Suppressor macrophage treated with lipopolysaccharide for 4 hours (primary cell): ENCODE measurements around the gene SPG7.

Experiments used
- DNase-seq: peaks from one replicate; pipeline ENCODE4 v3.0.0-alpha.2; 2020

SPG7 gene

GRCh38 chr16:89522287-89522686, 14.1 kb downstream of the SPG7 start:
- DNase-seq, result no peak

GRCh38 chr16:89523680-89524344, 15.6 kb downstream of the SPG7 start:
- DNase-seq, result no peak

DNA sequence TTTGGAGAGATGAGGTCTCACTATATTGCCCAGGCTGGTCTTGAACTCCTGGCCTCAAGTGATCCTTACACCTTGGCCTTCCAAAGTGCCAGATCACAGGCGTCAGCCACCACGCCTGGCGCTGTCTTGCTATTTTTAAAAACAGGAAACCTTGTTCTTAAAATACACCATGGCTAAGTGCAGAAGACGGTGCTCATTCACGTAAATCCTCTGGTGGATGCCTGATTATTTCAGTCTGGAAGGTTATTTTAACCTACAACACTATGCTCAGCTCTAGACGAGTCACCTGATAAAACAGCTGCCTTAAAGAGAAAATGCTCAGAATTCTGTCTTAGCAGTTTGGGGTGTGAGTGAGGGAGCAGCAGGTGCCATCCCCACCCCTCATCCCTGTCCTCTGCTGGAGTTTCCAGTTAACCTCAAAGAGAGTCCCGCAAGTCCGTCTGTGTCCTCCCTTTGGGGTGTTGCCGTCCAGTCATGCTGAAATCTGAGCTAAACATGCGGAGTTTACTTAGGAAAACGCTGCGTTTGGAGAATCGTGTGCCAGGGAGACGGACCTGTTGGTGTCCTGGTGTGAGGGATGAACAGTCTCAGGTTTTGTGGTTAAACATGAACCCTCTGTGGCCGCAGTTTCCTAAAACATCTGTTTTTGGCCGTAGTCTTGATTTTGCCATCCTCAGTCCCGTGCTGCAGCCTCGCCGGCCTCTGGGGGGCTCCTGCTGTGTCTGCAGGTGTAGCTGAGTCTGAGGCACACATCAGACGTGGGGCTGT, 17.1 kb downstream of the SPG7 start:
- no peak for DNase-seq

- no peak for DNase-seq
Measured at GRCh38 chr16:89529097-89529496, 20.9 kb downstream of the SPG7 start.

DNA sequence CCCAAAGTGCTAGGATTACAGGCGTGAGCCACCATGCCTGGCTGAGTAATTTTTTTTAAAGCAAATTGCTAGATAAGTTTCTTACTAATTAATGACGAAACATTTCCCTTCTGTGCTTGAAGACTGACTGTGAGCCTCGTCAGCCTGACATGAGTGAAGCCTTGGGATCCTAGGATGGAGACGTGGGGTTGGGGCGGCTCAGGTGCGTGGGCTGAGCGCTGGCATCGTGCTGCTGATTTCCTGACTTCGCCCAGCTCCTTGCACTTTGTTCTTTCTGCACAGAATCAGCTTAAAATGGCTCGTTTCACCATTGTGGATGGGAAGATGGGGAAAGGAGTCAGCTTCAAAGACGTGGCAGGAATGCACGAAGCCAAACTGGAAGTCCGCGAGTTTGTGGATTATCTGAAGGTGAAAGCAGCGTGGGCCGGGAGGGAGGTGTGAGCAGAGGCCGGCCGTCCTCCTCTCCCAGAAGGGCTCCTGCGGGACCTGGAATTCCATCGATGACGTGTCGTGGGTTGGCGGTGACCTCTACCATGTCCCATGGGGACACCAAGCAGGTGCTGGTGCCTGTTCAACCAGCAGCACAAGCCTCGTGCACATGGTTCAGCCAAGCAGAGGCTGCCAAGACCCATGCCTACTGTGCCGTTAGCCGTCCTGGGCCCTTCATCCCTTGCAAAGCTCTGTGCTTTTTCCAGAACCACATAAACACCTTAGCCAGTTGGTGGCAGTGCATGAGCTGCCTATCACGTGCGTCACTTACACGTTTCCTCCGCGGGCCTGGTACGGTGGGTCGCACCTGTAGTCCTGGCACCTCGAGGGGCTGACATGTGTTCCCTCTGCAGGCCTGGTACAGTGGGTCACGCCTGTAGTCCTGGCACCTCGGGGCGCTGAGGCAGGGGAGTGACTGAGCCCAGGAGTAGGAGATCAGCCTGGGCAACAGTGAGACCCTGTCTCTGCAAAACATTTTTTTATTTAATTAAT, 22.5 kb downstream of the SPG7 start:
- DNase-seq, result no peak

DNA sequence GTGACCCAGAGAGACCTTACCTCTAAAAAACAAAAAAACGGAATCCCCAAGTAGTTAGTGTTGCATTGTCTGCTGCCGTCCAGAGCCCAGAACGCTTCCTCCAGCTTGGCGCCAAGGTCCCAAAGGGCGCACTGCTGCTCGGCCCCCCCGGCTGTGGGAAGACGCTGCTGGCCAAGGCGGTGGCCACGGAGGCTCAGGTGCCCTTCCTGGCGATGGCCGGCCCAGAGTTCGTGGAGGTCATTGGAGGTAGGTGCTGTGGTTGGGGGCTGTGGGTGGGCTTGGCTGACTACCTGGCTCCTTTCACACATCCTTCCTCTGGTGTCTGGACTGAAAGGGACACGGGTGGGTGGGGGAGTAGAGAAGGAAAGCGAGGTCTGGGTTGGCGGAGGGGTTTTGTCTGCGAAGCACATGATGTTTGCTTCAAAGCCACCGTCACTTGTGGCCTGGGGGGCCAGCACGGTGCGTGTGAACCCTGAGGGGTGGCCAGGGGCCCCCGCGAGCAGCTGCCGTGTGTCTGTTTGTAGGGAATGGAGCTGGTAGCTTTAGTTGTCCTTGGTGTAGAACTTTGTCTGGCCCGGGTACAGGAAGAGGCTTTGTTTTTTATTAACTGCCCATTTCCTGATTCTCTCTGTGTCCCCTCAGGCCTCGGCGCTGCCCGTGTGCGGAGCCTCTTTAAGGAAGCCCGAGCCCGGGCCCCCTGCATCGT, 23.8 kb downstream of the SPG7 start:
- DNase-seq, result no peak

DNA sequence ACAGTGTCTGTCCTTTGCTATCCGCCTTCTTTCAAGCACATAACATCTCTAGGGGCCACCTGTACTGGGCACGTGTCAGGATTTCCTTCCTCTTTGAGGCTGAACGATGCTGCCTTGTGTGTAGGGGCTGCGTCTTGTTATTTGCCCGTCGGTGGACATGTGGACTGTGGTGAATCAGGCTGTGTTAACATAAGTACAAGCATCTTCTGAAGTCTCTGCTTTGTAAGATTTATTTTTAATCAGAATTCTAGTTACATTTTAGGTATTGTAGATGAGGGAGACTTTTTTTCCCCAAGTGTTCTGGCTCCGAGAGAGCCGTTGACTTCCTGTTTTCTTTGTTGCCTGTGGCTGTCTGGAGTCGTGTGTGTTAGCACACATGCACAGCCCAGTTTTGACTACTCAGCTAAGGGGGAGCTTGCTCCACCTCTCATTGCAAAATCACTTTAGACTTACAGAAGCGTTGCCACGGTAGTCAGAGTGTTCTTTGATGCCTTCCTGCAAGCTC, 26.1 kb downstream of the SPG7 start:
- peak; percentile 92 for DNase-seq

GRCh38 chr16:89536371-89536770, 28.2 kb downstream of the SPG7 start:
- DNase-seq, result no peak

GRCh38 chr16:89536886-89537548, 28.8 kb downstream of the SPG7 start:
- DNase-seq, result no peak

DNA sequence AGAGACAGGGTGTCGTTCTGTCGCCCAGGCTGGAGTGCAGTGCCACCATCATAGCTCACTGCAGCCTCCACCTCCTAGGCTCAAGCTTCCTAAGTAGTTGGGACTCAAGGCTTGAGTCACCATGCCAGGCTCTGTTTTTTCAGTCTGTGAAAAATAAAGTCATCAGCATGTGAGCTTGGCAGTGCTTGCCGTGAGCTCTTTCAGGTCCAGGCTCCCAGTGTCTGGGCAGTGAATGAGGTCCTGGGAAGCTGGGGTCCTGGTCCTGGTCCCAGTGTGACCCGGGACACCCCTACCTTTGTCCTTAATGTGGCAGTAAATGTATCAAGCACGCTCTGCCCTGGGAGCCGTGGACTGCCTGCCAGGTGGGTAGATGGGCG, 29.3 kb downstream of the SPG7 start:
- DNase-seq, result no peak

DNA sequence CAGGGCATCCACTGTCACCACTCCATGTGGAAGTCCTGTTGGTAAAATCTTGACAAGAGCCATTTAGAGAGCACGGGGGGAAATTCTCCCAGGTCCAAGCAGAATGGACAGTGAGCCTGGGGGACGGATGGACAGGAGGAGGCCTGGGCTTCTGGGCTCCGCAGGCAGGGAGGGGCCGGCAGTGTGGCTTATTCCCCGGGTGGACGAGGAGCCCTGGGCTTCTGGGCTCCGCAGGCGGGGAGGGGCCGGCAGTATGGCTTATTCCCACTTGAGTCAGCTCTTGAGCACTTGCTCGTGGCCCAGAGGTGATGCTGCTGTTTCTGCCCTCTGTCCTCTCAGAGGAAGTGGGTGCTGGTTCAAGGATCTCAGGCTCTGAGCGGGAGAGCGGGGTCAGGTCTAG, 30.1 kb downstream of the SPG7 start:
- DNase-seq, result no peak

- no peak for DNase-seq
Measured at GRCh38 chr16:89540557-89540956, 32.4 kb downstream of the SPG7 start.

- no peak for DNase-seq
Measured at GRCh38 chr16:89541792-89542191, 33.6 kb downstream of the SPG7 start.

DNA sequence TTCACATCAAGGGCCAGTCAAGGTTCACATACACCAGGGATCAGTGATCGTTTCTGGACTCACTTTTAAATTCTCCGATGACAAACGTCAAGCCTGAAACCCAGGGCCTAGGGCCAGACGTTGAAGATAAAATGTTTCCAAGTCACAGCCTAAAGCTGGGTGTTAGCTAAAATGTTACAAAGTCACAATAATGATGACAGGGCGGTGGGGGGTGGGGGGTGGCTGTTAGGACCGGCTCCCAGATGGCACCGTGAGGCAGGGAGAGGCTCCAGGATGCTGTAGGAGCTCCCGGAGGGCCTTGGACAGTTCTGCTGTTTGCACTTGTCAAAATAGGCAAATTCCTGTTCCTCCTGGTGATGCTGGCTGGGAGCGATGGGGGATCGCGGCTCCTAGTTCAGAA, 35.9 kb downstream of the SPG7 start:
- DNase-seq, result no peak

DNA sequence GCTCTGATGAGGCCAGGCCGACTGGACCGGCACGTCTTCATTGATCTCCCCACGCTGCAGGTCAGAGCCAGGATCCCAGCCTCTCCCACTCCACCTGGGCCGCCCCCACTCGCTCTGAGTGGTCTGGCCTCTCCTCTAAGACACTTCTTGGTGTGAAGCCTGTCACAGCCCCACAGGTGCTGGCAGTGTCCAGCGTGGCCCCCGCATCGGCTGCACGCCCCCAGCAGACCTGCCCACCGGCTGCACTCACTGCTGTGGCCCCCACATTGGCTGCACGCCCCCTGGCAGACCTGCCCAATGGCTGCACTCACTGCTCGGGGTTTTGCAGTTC, 36.5 kb downstream of the SPG7 start:
- no peak for DNase-seq

DNA sequence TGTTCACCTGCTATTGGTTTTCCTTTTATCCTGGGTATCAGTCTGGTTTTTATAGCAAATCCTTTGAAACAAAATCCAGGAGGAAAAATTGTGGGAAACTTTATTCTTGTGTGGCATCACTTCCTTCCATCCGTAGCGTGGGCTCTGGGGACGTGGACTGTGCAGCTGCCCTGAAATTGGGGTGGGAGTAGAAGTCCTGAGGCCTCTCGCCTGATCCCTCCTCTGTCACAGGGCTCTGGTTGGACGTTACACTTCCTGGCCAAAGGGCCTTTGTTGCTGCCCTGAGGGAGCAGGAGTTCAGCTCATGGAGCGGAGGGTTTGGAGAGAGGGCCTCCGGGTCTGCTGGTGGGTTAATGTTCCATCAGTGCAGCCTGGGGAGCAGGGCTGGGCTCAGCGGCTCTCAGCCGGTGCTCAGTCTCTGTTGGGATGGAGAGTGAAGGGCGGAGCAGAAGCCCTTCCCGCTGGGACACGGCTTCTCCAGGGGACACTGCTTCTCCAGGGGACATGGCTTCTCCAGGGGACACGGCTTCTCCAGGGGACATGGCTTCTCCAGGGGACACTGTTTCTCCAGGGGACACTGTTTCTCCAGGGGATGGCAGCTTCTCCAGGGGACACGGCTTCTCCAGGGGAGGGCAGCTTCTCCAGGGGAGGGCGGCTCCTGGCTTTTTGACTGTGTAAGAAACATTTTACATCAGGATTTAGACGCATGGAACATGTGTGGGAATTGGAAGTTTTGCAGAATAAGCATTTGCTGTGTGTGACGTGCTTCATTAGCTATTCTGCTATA, 37.0 kb downstream of the SPG7 start:
- no peak for DNase-seq

DNA sequence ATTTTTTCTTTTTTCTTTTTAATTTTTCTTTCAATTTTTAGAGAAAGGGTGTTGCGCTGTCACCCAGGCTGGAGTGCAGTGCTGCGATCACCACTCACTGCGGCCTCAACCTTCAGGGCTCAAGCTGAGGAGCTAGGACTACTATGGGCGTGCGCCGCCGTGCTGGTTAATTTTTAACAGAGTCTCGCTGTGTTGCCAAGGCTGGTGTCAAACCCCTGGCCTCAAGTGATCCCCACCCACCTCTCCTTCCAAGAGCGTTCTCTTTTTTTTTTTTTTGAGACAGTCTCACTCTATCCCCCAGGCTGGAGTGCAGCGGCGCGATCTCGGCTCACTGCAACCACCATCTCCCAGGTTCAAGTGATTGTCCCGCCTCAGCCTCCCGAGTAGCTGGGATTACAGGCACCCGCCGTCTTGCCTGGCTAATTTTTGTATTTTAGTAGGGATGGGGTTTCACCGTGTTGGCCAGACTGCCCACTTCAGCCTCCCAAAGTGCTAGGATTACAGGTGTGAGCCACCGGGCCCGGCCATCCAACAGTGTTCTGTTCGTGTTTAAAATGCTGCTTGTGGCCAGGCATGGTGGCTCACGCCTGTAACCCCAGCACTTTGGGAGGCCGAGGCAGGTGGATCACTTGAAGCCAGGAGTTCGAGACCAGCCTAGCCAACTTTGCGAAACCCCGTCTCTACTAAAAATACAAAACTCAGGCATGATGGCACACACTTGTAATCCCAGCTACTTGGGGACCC, 37.8 kb downstream of the SPG7 start:
- no peak for DNase-seq

DNA sequence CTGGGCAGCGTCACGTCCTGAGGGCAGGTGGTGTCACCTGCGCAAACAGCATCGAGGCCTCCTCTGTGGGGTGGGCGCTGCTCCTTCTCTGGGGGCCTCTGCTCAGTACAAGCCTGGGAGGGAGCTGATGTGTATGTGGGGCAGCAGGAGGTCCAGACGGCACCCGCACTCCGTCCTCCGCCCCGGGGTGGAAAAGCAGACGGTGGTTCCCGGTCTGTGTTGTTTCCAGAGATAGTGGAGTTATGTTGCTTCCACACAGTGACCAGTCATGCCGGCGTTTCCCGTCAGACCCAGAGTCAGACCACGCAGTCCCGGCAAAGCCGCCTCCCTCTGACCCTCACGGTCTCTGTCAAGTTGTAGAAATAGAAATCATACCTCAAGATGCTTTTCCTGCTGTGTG, 38.6 kb downstream of the SPG7 start:
- DNase-seq, result no peak

- no peak for DNase-seq
Measured at GRCh38 chr16:89547291-89547690, 39.1 kb downstream of the SPG7 start.

DNA sequence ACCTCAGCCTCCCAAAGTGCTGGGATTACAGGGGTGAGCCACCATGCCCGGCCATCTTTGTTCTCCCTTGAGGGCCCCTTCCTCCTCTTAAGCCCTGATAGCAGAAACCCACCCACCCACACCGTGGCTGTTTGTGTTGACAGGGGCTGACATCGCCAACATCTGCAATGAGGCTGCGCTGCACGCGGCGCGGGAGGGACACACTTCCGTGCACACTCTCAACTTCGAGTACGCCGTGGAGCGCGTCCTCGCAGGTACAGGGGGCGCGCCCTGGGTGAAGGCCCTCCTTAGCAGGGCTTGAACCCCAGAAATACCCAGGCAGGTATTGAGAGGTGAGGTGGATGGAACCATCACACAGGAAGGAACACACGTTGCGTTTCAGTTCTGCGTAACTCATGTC, 39.7 kb downstream of the SPG7 start:
- no peak for DNase-seq
